ENCODE results near the gene STK25. TPM values are rescaled to one million over a fixed set of nuclear protein-coding genes. Genes with fewer than 3 reads are reported as not detected.

STK25 gene
- total and polyA plus RNA-seq, 12 donors, result 66.1 to 147 (median 86.1) TPM

DNA sequence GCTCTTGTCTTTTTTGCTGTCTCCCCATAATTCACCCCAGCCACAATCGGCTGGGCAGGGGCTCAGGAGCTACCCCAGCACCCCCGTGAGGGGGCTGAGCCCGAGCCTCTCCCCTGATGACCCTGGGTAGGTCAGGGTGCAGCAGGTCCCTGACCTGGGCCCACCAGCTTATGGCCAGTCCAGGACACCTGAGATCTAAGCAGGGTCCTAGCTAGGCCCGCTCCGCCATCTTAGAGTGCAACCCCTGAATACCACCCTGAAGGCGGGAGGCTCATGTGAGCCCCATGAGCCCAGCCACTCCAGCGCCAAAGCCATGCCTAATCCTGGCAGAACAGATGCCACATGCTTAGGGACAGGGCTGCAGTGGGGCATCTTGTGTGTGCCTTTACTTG, 16.2 kb downstream of the STK25 start:
- no peaks in the 10 kb centered on the region for H3K9me3 ChIP-seq
- ATAC-seq (peak in 3 of 8 donors; percentile 9 to 15 (median 12)), DNase-seq (no peak)
- no peak overlapping the region for H3K27ac ChIP-seq
- TF ChIP-seq CTCF (IDR thresholded peaks at IDR 0.05), result no peak
- intact Hi-C loops (cut with DNase I), result no loop called here
- no peaks in the 10 kb centered on the region for H3K4me1 ChIP-seq
- WGBS, 2 donors, result 88 to 95% methylated on average over 7 of the region's 7 CpGs
- H3K4me3 ChIP-seq, result no peak overlapping the region
- H3K27me3 ChIP-seq, result no peaks in the 10 kb centered on the region
- peaks cover 0 to 76% (median 20%) of the 10 kb centered on the region in 9 donors for H3K36me3 ChIP-seq

DNA sequence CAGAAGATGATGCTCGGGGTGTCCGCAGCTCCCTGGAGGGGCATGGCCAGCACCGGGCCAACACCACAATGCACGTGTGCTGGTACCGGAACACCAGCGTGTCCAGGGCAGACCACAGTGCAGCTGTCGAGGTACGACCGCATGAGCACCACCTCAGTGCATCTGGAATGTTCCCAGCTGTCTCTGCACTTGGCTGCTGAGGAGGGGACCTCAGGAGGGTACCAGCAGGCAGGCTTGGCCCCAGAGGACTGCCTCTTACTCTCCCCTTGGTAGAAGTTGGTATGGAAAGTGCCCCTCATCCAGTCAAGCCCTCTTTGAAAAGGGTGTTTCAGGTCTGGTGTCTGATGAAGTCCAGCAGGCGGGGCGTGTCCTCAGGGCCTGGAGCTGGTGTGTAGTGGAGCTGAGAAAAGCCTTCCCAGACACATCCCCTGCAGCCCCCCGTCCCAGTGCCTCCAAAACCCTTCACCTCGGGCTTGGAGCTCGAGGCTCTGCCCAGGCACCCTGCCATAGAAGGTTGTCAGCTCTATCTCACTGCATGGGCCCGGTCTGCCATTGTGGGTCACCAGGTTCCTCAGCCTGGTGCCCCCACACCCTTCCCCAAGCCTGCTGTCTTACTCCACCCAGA, 16.7 kb downstream of the STK25 start:
- WGBS, 2 donors, result 87 to 90% methylated on average over 15 of the region's 15 CpGs
- no peak overlapping the region for H3K4me3 ChIP-seq
- H3K27ac ChIP-seq, result no peak overlapping the region
- DNase-seq (no peak), ATAC-seq (peak in 3 of 8 donors; percentile 3 to 14 (median 10))
- H3K36me3 ChIP-seq, result peaks cover 0 to 76% (median 20%) of the 10 kb centered on the region in 9 donors
- no peak for TF ChIP-seq CTCF (IDR thresholded peaks at IDR 0.05)
- H3K4me1 ChIP-seq, result no peaks in the 10 kb centered on the region
- intact Hi-C loops (cut with DNase I), result no loop called here
- H3K27me3 ChIP-seq, result no peaks in the 10 kb centered on the region
- H3K9me3 ChIP-seq, result no peaks in the 10 kb centered on the region

DNA sequence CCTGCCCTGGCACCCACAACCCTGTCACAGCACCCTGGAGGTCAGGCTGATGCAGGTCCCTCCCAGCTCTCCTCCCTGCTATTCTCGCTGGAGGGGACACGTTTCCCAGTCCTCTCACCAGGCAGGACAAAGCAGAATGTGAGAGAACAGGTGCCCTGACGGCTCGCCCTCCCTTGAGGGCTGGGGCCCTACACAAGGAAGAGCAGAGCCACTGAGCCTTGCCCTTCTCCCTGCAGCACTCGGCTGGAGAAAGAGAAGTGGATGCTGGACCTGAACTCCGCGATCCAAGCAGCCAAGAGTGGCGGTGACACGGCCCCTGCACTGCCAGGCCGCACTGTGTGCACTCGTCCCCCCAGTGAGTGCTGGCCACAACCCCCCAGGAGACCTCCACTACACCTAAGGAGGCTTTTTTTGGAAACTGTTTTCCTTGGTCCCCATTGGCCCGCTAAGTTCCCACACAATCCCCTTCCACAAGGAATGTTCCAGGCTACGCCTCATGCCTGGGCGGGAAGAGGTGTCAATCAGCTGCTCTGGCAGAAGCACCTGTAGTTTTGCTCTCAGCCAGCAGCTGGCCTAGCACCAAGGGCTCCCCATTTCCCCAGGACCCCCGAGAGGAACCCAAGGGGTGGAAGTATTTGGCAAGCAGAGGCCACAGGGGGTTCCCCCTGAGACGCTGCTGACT, 17.4 kb downstream of the STK25 start:
- H3K27ac ChIP-seq, result no peak overlapping the region
- 81 to 83% methylated on average over 16 of the region's 16 CpGs for WGBS, 2 donors
- intact Hi-C loops (cut with DNase I), result no loop called here
- TF ChIP-seq CTCF (IDR thresholded peaks at IDR 0.05), result no peak
- no peak overlapping the region for H3K4me3 ChIP-seq
- H3K4me1 ChIP-seq, result no peaks in the 10 kb centered on the region
- no peak for DNase-seq
- peak in 3 of 8 donors; percentile 3 to 15 (median 6) for ATAC-seq
- H3K9me3 ChIP-seq, result no peaks in the 10 kb centered on the region
- peaks cover 0 to 73% (median 14%) of the 10 kb centered on the region in 9 donors for H3K36me3 ChIP-seq
- H3K27me3 ChIP-seq, result no peaks in the 10 kb centered on the region

DNA sequence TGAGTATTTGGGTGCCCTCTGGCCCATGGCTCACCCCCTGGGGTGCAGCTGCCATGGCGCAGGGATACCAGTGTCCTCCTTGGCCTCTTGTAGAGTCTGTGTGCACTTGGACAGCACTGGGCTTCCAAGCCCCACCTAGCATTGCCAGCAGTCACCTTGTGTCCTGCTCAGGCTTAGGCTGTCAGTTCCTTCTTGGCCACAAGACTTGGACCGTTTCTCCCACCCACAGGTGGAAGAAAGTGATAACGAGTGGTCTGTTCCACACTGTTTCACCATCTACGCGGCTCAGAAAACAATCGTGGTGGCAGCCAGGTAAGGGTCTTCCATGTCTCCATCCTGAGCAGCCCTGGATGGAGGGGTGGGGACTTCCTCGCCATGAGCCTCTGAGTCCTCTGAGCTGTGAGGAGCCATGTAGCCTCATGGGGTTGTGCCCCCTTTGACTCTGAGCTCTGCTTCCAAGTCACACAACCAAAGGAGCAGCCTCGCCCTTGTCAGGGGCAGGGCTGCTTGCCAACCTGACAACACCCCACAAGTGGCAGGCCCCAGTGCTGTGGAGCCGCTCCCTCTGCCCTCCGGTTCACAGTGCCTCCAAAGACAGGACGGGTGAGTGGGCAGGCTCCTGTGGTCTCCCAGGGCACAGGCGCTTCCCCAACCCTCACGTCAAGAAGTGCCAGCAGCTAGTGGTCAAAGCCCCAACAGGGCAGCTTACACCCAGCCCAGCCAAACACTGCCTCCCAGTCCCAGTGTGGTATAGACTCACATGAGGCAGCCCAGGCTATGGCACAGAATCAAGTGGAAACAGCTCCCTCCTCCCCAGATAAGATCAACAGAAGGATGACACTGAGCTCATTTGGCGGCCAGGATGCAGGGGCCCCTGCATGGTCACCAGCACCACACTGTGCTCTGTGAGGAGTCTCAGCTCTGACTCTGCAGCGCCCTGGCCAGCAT, 18.4 kb downstream of the STK25 start:
- intact Hi-C loops (cut with DNase I), result no loop called here
- Histone ChIP-seq H3K4me3 (no peak overlapping the region), H3K9me3 (no peaks in the 10 kb centered on the region), H3K27ac (no peak overlapping the region), H3K36me3 (peaks cover 0 to 63% (median 10%) of the 10 kb centered on the region in 9 donors), H3K4me1 (no peaks in the 10 kb centered on the region), H3K27me3 (no peaks in the 10 kb centered on the region)
- 83 to 89% methylated on average over 15 of the region's 15 CpGs for WGBS, 2 donors
- DNase-seq (no peak), ATAC-seq (peak in 2 of 8 donors; percentile 11 to 20)
- TF ChIP-seq CTCF (IDR thresholded peaks at IDR 0.05), result no peak
